Liver (tissue), 3 donors: ENCODE measurements around the gene ZMPSTE24.
A peak's percentile ranks its signal among the peaks of the same experiment; 100 is the strongest.

Source experiments
- EGR1 ChIP-seq, 2 donors: IDR thresholded peaks; 2 replicates each; pipeline ENCODE4 v1.6.1; 2016 to 2018; ENCODE audit warnings: antibody characterized with exemption in 2 of 2, low read depth in 2 of 2
- GABPA ChIP-seq, 2 donors: IDR thresholded peaks in 1 of 2; conservative IDR thresholded peaks in 1 of 2; 2 replicates each; pipeline ENCODE4 v1.6.1; 2016; ENCODE audit warnings: antibody characterized with exemption in 2 of 2, mild to moderate bottlenecking in 1 of 2, moderate library complexity in 1 of 2
- HNF4A ChIP-seq, 2 donors: conservative IDR thresholded peaks; 2 replicates each; pipeline ENCODE4 v1.6.1; 2016; ENCODE audit warnings: antibody characterized with exemption in 2 of 2, mild to moderate bottlenecking in 2 of 2
- JUND ChIP-seq, 2 donors: IDR thresholded peaks; 2 replicates each; pipeline ENCODE4 v1.6.1; 2016; ENCODE audit warnings: antibody characterized with exemption in 2 of 2
- REST ChIP-seq: IDR thresholded peaks from 2 replicates; pipeline ENCODE4 v1.6.1; 2016; ENCODE audit warnings: antibody characterized with exemption, mild to moderate bottlenecking
- RXRA ChIP-seq, 2 donors: IDR thresholded peaks; 2 replicates each; pipeline ENCODE4 v1.6.1; 2017 to 2018; ENCODE audit warnings: antibody characterized with exemption in 2 of 2, mild to moderate bottlenecking in 1 of 2
- SP1 ChIP-seq: IDR thresholded peaks from 2 replicates; pipeline ENCODE4 v1.6.1; 2018; ENCODE audit warnings: antibody characterized with exemption, mild to moderate bottlenecking
- TAF1 ChIP-seq: conservative IDR thresholded peaks from 2 replicates; pipeline ENCODE4 v1.6.1; 2016; ENCODE audit warnings: antibody characterized with exemption, mild to moderate bottlenecking
- YY1 ChIP-seq: IDR thresholded peaks from 2 replicates; pipeline ENCODE4 v1.6.1; 2016; ENCODE audit warnings: antibody characterized with exemption, mild to moderate bottlenecking
- TF ChIP-seq, protein P1 (sequence below): fragments of 150-350 bp; IDR thresholded peaks from 2 replicates; pipeline ENCODE4 v1.5.1; 2017; ENCODE audit warnings: improper control_type of control experiment, low read depth, low read length; ENCODE audit not compliant: missing input control
- TF ChIP-seq, protein P2 (sequence below): IDR thresholded peaks from 2 replicates; pipeline ENCODE4 v1.6.1; 2016; ENCODE audit warnings: antibody characterized with exemption
- TF ChIP-seq, protein P3 (sequence below): IDR thresholded peaks from 2 replicates; pipeline ENCODE4 v1.6.1; 2016; ENCODE audit warnings: antibody characterized with exemption
- donor health status: healthy.
- donor health status: healthy.

- TF ChIP-seq EGR1 (IDR thresholded peaks at IDR 0.05; ENCODE audit: low read depth in 2 of 2) (no peak), JUND (IDR thresholded peaks at IDR 0.05) (no peak), REST (no peak), GABPA (IDR thresholded peaks at IDR 0.05 in 1 of 2, conservative IDR thresholded peaks at IDR 0.05 in 1 of 2) (no peak), RXRA (IDR thresholded peaks at IDR 0.05) (no peak), TAF1 (no peak), HNF4A (conservative IDR thresholded peaks at IDR 0.05) (peak; percentile 14 to 55), SP1 (peak; percentile 24), YY1 (no peak)
- TF ChIP-seq, protein P1, sequence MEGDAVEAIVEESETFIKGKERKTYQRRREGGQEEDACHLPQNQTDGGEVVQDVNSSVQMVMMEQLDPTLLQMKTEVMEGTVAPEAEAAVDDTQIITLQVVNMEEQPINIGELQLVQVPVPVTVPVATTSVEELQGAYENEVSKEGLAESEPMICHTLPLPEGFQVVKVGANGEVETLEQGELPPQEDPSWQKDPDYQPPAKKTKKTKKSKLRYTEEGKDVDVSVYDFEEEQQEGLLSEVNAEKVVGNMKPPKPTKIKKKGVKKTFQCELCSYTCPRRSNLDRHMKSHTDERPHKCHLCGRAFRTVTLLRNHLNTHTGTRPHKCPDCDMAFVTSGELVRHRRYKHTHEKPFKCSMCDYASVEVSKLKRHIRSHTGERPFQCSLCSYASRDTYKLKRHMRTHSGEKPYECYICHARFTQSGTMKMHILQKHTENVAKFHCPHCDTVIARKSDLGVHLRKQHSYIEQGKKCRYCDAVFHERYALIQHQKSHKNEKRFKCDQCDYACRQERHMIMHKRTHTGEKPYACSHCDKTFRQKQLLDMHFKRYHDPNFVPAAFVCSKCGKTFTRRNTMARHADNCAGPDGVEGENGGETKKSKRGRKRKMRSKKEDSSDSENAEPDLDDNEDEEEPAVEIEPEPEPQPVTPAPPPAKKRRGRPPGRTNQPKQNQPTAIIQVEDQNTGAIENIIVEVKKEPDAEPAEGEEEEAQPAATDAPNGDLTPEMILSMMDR, result no peak
- TF ChIP-seq, protein P2, sequence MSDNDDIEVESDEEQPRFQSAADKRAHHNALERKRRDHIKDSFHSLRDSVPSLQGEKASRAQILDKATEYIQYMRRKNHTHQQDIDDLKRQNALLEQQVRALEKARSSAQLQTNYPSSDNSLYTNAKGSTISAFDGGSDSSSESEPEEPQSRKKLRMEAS, result no peak
- TF ChIP-seq, protein P3, sequence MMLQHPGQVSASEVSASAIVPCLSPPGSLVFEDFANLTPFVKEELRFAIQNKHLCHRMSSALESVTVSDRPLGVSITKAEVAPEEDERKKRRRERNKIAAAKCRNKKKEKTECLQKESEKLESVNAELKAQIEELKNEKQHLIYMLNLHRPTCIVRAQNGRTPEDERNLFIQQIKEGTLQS, result no peak
These were observed 10.4 kb upstream of the ZMPSTE24 start, which contains the start of gene TMCO2 for GRCh38 chr1:40247655-40248054.
